Stomach (tissue), 9 donors: Measurements from ENCODE around the gene ZPR1. TPM values are rescaled to one million over a fixed set of nuclear protein-coding genes. Genes with fewer than 3 reads are reported as not detected.
"Not testable (repeated sequence)": the region's sequence is repeated elsewhere in the genome, so short reads cannot be mapped to it uniquely, and the experiment has no call there.

Experiments
- DNase-seq, 2 donors: peaks; one replicate each; pipeline versions ENCODE4 v3.0.0 to v3.0.0-alpha.2; 2013 to 2019
- H3K27ac ChIP-seq, 5 donors: fragments of 200-600 bp in 4 of 5; sonication (generic) in 4 of 5; one replicate each; pipeline ENCODE4 v1.5.1; 2013 to 2019; ENCODE audit warnings: mild to moderate bottlenecking in 1 of 5, moderate library complexity in 1 of 5
- H3K27me3 ChIP-seq, 3 donors: fragments of 200-600 bp; sonication (generic); one replicate each; pipeline ENCODE4 v1.5.1; 2017 to 2019; ENCODE audit warnings: mixed run types in 1 of 3
- H3K36me3 ChIP-seq, 4 donors: fragments of 200-600 bp; sonication (generic); 1 replicate in 3 of 4; 2 replicates in 1 of 4; pipeline ENCODE4 v1.5.1; 2016 to 2019
- H3K4me1 ChIP-seq, 4 donors: fragments of 200-600 bp; sonication (generic); one replicate each; pipeline ENCODE4 v1.5.1; 2016 to 2019
- H3K4me3 ChIP-seq, 4 donors: fragments of 200-600 bp; sonication (generic) in 3 of 4; one replicate each; pipeline ENCODE4 v1.5.1; 2016 to 2019; ENCODE audit warnings: mild to moderate bottlenecking in 1 of 4
- H3K9me3 ChIP-seq, 4 donors: fragments of 200-600 bp; sonication (generic); one replicate each; pipeline ENCODE4 v1.5.1; 2016 to 2019
- CTCF ChIP-seq, 7 experiments: fragments of 450-650 bp in 4 of 7; fragments of 200-600 bp in 3 of 7; sonication (generic) in 3 of 7; IDR thresholded peaks; one replicate each; pipeline ENCODE4 v1.5.1; 2016 to 2019; ENCODE audit warnings: antibody characterized with exemption in 7 of 7, control low read depth in 2 of 7, mild to moderate bottlenecking in 1 of 7
- EP300 ChIP-seq: sonication (generic); formaldehyde crosslinking; IDR thresholded peaks from one replicate; pipeline ENCODE4 v1.6.1; 2017; ENCODE audit warnings: antibody characterized with exemption
- POLR2A ChIP-seq, 4 donors: fragments of 450-650 bp; IDR thresholded peaks; one replicate each; pipeline ENCODE4 v1.6.1; 2016; ENCODE audit warnings: antibody characterized with exemption in 4 of 4, control low read depth in 2 of 4, mild to moderate bottlenecking in 1 of 4, moderate library complexity in 1 of 4
- POLR2AphosphoS5 ChIP-seq, 3 donors: sonication (generic); formaldehyde crosslinking; IDR thresholded peaks; one replicate each; pipeline ENCODE4 v1.6.1; 2016; ENCODE audit warnings: antibody characterized with exemption in 3 of 3
- WGBS, 5 donors: extraction: QIAGEN DNeasy Blood & Tissue Kit in 3 of 5; methylation state at CpG; one replicate each; pipeline versions ENCODE4 v1.1.5 to v1.1.7; 2013 to 2018; 5-methylcytosine and 5-hydroxymethylcytosine counted together
- intact Hi-C: fragments of 100-400 bp; cut with DNase I; formaldehyde crosslinking; loops from one replicate; pipeline ENCODE4 v1.15.1; 2023; ENCODE audit warnings: low total_unique reads
- polyA plus RNA-seq, 3 donors: library from polyadenylated mRNA; stranded (reverse); fragments of 200-250 nt; gene quantifications; one replicate each; pipeline ENCODE4 v1.2.3, GENCODE V29; 2013
- total RNA-seq, 5 donors: library from RNA; depleted of rRNA; stranded (reverse); fragments of >200 nt; gene quantifications; one replicate each; pipeline versions ENCODE4 v1.1.0 to v1.2.3, GENCODE V29; 2014 to 2016
- donor health status: healthy with polysubstance abuse.
- donor health status: Bipolar disorder and iron deficiency.
- donor health status: healthy.

Gene ZPR1
- total and polyA plus RNA-seq, 8 donors: 17.8 to 54.9 (median 25.1) TPM

GRCh38 chr11:116804001-116804400 is 16.2 kb upstream of the ZPR1 start:
- WGBS, 5 donors: 56 to 65% (median 61%) methylated on average over 3 of the region's 3 CpGs

GRCh38 chr11:116801662-116802061 is 13.8 kb upstream of the ZPR1 start:
- H3K9me3 ChIP-seq, DNase-seq, H3K27me3 ChIP-seq, H3K27ac ChIP-seq, H3K4me3 ChIP-seq, intact Hi-C loops, H3K36me3 ChIP-seq: not testable (repeated sequence)
- peaks cover 0 to 15% (median 2%) of the 10 kb centered on the region in 4 donors for H3K4me1 ChIP-seq

More at GRCh38 chr11:116804001-116804400, 16.2 kb upstream of the ZPR1 start:
- TF ChIP-seq POLR2A (IDR thresholded peaks at IDR 0.05) (no peak), EP300 (no peak), CTCF (IDR thresholded peaks at IDR 0.05) (no peak), POLR2AphosphoS5 (IDR thresholded peaks at IDR 0.05) (no peak)
- Histone ChIP-seq H3K4me3 (no peak overlapping the region), H3K27ac (no peak overlapping the region), H3K4me1 (peaks cover 4 to 11% (median 5%) of the 10 kb centered on the region in 4 donors), H3K36me3 (no peaks in the 10 kb centered on the region), H3K9me3 (no peaks in the 10 kb centered on the region), H3K27me3 (no peaks in the 10 kb centered on the region)
- DNase-seq: no peak
- intact Hi-C loops: no loop called here

- TF ChIP-seq CTCF (IDR thresholded peaks at IDR 0.05) (no peak), POLR2AphosphoS5 (IDR thresholded peaks at IDR 0.05) (no peak), POLR2A (IDR thresholded peaks at IDR 0.05) (no peak), EP300 (no peak)
- H3K4me1 ChIP-seq: peaks cover 0 to 15% (median 2%) of the 10 kb centered on the region in 4 donors
- WGBS, 5 donors: 92 to 96% (median 94%) methylated on average over 2 of the region's 2 CpGs
- H3K27me3 ChIP-seq: no peaks in the 10 kb centered on the region
- H3K27ac ChIP-seq: no peak overlapping the region
- intact Hi-C loops: no loop called here
- no peak for DNase-seq
- H3K4me3 ChIP-seq: no peak overlapping the region
- H3K9me3 ChIP-seq: no peaks in the 10 kb centered on the region
- no peaks in the 10 kb centered on the region for H3K36me3 ChIP-seq
These were observed 12.8 kb upstream of the ZPR1 start for GRCh38 chr11:116800610-116801009.

GRCh38 chr11:116798368-116798767 is 10.5 kb upstream of the ZPR1 start:
- Histone ChIP-seq H3K27me3 (no peaks in the 10 kb centered on the region), H3K9me3 (no peaks in the 10 kb centered on the region), H3K4me3 (no peak overlapping the region), H3K4me1 (peaks cover 0 to 15% (median 2%) of the 10 kb centered on the region in 4 donors), H3K27ac (no peak overlapping the region), H3K36me3 (no peaks in the 10 kb centered on the region)
- intact Hi-C loops: loop anchor here (10.0 kb wide), 1 partner anchor 306 kb away; no protein-coding TSS in a partner anchor
- WGBS, 5 donors: 73 to 91% (median 79%) methylated on average over 5 of the region's 5 CpGs
- DNase-seq: no peak
- no peak for TF ChIP-seq EP300
- no peak for TF ChIP-seq CTCF (IDR thresholded peaks at IDR 0.05)
- no peak for TF ChIP-seq POLR2A (IDR thresholded peaks at IDR 0.05)
- no peak for TF ChIP-seq POLR2AphosphoS5 (IDR thresholded peaks at IDR 0.05)

GRCh38 chr11:116797816-116798215 is 10.0 kb upstream of the ZPR1 start:
- 30 to 61% (median 47%) methylated on average over 5 of the region's 5 CpGs for WGBS, 5 donors
- intact Hi-C loops: loop anchor here (10.0 kb wide), 1 partner anchor 307 kb away; no protein-coding TSS in a partner anchor
- Histone ChIP-seq H3K9me3 (no peaks in the 10 kb centered on the region), H3K27me3 (no peaks in the 10 kb centered on the region), H3K4me1 (peaks cover 0 to 15% (median 2%) of the 10 kb centered on the region in 4 donors), H3K36me3 (no peaks in the 10 kb centered on the region), H3K27ac (no peak overlapping the region), H3K4me3 (no peak overlapping the region)
- TF ChIP-seq CTCF (IDR thresholded peaks at IDR 0.05): no peak
- TF ChIP-seq POLR2A (IDR thresholded peaks at IDR 0.05): no peak
- no peak for TF ChIP-seq POLR2AphosphoS5 (IDR thresholded peaks at IDR 0.05)
- no peak for TF ChIP-seq EP300
- no peak for DNase-seq
